GM19438 (cell line): ENCODE measurements around the gene PRPF40A.

Experiments
- ATAC-seq: cut with Tn5 transposase; IDR thresholded peaks from one replicate; pipeline ENCODE4 v1.9.1; 2021; ENCODE audit warnings: low read depth; ENCODE audit not compliant: unreplicated experiment

The PRPF40A gene

GRCh38 chr2:152622219-152622618 is 95.0 kb downstream of the PRPF40A start:
- ATAC-seq: no peak

DNA sequence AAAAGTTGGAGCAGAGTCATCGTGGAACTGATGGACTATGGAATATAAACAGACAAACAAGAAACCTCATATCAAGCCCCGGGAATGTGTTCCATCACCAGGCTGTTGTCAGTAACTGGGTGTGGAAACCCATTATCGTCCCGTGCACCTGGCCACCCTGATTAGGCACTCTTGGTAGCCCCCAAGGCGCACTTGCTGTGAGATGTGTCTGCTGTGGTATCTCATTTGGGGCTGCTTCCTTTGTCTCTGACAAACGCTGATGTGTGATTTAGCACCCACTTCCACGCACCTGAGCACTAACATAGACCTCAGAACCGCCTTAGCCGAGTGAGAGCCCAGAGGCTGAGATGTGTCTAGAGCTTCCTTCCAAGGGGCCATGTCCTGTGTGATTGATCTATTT is 96.3 kb downstream of the PRPF40A start:
- no peak for ATAC-seq

- no peak for ATAC-seq
These were observed 97.1 kb downstream of the PRPF40A start for GRCh38 chr2:152620208-152620607.

DNA sequence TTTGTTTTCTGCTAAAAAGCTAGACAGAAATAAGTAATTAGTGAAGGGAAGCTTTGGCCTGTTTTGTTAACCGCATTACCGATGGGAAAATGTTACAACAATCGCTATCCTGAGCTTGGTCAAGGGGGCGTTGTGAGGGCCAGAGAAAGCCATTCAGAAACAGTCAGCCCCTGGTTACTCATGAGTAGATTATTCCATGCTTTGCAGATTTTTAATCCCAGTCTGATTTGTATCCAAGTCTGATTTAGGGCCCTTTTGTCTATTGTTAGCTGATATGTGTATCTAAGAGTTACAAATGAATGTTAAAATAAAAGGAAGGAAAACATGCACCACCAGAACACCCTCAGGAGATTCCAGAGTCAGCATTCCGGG is 99.1 kb downstream of the PRPF40A start:
- no peak for ATAC-seq

DNA sequence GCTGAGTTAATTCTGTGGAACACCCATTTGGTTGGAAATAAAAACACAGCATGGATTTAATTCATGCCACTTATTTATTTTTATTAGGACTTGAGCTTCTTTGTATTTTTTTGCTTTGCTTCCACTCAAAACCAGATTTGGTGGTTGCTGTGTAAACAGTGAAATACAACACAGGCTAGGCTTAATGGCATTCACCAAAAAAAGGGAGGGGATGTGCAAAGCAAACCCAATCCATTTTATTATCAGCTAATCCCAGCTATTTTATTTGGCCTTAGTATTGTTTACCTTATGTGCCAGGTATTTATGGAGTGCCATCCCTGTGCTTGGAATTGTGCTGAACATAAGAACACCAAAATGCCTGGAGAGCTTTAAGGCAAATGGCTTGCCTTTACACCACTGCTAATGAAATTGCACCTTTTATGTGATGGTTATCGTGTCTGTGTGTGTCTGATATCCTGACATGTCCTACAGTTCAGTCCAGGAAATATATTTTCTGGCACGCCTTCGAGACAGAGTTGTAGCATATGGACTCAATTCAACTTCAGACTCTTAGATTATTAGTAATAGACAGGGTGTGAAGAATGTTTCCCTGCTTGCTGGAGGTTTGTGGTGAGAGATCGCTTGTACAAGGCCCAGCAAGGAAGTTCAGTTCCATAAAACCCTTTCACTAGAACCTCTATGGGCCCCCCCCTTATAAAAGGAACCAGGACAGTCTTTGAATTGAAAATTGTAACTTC is 99.6 kb downstream of the PRPF40A start:
- no peak for ATAC-seq

- ATAC-seq: no peak
These were observed 102.1 kb downstream of the PRPF40A start for GRCh38 chr2:152615177-152615576.

GRCh38 chr2:152613235-152613634 is 104.0 kb downstream of the PRPF40A start:
- ATAC-seq: no peak

- peak; percentile 81 for ATAC-seq
These were observed 105.6 kb downstream of the PRPF40A start for GRCh38 chr2:152611458-152612231.

GRCh38 chr2:152609699-152610098 is 107.6 kb downstream of the PRPF40A start:
- ATAC-seq: no peak

DNA sequence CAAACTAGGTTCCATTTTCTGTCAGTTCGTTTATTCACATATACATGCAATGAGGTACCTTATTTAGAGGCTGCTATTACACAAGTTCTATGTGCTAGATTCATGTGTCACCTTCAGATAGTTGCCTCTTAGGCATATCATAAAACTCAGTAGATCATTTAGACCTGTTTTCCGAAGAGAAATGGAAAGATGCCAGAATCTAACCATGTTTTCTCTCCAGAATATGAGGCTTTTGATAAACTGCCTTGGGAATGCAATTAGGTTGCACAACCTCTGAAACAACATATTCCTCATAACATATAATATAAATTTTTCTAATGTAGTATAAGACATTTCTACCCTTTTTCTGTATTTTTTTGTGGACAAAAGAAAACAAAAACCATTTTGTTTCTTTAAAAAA is 108.1 kb downstream of the PRPF40A start:
- no peak for ATAC-seq

DNA sequence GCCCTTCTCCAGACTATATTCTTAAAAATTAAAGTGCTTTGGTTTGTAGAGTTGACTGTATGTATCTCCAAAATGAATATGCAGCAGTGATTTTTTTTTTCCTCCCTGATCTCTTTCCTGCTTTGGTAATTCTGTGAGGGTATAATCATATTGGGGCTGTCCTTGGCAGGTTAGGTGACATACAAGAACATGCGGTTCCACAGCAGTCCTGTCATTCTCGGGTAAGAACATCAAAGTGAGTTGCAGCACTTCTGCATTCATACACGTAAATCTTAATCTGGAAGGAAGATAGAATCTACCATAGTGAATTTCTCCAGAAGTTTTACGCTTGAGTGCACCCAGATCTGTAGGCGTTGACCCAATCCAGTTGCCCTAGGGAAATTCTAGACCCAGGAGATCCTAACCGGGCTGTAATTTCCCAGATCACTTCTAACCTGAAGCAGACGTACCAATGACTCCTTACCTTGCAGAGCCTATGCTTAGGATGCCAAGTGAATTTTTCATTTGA is 109.4 kb downstream of the PRPF40A start:
- ATAC-seq: no peak

GRCh38 chr2:152606941-152607340 is 110.3 kb downstream of the PRPF40A start:
- ATAC-seq: no peak

DNA sequence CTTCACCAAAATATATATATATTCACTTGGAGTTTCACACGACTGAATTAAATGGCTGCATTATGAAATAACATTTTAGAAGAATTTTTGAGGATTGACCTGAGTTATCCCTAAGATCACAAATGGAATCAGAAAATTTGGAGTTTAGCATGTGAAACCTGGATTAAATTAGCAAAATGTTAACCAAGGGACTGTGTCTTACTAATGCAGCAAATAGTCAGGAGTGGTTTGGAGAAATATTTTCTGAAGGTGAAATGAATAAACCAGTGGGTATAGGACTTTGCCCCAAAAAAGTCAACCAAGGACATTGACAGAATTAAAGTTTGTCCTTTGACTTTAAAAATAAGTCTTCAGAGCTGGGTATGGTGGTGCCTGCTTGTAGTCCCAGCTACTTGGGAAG is 111.2 kb downstream of the PRPF40A start:
- no peak for ATAC-seq

DNA sequence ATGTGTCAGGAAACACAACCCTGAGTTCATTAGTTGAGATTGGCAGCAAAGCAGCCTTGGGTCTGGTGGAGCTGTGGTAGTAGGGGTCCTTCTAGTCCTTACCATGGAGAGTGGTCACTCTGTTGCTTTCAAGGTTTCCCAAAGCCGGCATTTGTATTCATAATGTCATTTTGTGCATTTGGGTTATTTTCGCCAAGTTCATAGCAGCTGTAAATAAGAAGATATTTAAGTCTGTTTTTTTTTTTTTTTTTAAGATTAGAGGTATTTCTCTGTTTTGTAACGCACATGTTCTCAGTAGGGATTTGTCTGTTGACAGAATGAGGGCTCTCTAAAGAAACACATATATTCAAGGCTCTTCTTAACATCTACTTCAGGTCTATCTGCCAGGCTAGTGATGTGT is 114.1 kb downstream of the PRPF40A start:
- no peak for ATAC-seq

DNA sequence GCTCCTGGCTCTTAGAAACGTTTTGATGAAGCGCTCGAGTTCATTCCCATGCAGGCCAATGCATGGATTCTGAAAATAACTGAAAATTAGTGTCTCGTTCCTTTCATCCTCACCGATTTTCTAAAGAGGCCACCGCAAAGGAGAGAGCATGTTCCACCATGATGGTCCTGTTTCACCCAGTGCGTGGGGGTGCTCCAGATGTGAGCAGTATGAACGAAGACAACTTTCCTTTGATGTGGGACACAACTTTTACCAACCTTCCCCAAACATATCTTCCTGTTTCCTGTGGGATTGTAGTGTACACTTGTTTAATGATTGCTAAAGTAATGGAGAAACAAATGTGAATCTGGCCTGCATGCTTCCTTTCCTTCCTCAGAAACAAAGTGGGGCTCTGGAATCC is 114.5 kb downstream of the PRPF40A start:
- ATAC-seq: no peak
